Measurements from ENCODE around the gene CFAP20DC.
"Not testable (repeated sequence)": the region's sequence is repeated elsewhere in the genome, so short reads cannot be mapped to it uniquely, and the experiment has no call there.

The CFAP20DC gene

GRCh38 chr3:59049671-59050331 lies at the start of gene CFAP20DC:
CFAP20DC (minus strand) TSS chr3:59050025; CDS start chr3:59049631, 394 bp downstream.
- in situ Hi-C loops (cut with MboI; ENCODE audit: low sequenced_read_pairs) = no loop called here

DNA sequence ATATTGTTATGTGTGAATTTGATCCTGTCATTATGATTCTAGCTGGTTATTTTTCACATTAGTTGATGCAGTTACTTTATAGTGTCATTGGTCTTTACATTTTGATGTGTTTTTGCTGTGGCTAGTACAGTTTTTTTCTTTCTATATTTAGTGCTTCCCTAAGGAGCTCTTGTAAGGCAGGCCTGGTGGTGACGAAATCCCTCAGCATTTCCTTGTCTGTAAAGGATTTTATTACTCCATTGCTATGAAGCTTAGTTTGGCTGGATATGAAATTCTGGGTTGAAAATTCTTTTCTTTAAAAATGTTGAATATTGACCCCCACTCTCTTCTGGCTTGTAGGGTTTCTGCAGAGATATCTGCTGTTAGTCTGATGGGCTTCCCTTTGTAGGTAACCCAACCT lies 48.7 kb upstream of the CFAP20DC start:
- in situ Hi-C loops (cut with MboI; ENCODE audit: low sequenced_read_pairs) = not testable (repeated sequence)

DNA sequence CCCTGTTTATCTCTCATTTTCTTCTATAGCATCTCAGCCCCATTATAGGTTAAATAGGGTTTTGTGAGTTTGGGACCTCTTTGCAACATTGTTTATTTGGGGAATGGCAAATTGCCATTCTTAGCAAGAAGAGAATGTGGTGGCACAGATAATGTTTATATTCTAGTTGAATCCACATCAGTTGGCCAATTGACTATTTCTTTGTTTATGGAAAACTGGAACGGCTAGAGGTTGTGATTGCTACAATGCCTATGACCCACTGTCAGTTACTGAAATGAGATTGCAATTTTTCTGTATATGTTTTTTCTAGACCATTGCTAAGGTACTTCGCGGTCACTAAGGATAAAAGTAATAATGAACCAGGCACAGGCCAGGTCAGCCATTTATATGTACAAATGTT lies 44.6 kb upstream of the CFAP20DC start:
- in situ Hi-C loops (cut with MboI; ENCODE audit: low sequenced_read_pairs) = no loop called here

DNA sequence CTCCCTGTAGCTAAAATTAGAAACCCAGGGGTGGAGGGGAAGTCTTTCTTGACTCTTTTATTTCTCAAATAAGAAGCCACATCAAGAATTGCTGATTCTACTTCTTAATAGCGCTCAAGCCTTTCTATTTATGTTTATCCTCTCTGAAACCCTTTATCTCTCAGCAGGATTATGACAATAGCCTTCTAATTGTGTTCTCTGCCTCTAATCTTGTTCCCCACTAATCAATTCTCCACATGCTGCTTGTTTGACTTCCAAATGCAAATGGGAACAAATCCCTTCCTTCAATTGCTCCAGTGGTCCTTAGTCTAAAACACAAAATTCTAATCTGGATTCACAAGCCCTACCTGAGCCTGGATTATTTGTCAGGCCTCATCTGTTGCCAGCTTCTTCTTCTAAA lies 43.7 kb upstream of the CFAP20DC start:
- in situ Hi-C loops (cut with MboI; ENCODE audit: low sequenced_read_pairs) = no loop called here

- in situ Hi-C loops (cut with MboI; ENCODE audit: low sequenced_read_pairs) = no loop called here
Measured at GRCh38 chr3:59088761-59089160, 38.9 kb upstream of the CFAP20DC start.

DNA sequence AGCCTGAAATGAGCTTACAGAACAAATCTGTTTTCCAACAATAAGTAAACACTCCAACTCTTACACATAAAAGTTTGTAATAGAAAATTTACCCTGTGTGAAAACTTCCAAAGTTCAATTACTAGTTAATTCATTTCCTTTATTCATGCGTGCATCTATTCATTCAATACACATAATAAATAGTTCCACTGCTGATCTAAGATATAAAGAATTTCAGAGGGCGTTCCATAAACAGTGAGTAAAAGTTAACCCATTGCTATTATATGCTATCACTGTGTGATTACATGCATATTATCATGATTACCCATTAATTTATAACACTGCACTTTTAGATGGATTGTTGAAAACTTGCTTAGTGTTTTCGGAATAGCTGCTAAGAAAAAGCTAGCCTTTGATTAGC lies 36.2 kb upstream of the CFAP20DC start:
- in situ Hi-C loops (cut with MboI; ENCODE audit: low sequenced_read_pairs) = no loop called here

DNA sequence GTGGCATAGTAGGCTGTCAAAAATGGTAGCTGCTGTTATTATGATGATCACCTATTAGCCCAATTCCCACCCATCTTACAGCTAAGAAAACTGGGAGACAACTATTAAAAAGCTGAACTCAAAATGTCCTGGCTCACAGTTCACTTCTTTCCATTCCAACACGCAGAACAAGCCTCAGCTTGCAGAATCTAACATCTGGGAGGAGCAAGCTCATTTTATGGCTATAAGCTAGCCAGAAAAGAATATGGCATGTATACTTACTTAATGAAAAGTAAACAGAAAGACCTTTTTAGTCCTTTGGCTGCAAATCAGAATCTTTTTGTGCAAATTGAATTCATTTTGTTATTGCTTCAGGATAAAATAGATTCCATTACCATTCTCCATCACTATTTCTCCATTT lies 34.8 kb upstream of the CFAP20DC start:
- in situ Hi-C loops (cut with MboI; ENCODE audit: low sequenced_read_pairs) = no loop called here

DNA sequence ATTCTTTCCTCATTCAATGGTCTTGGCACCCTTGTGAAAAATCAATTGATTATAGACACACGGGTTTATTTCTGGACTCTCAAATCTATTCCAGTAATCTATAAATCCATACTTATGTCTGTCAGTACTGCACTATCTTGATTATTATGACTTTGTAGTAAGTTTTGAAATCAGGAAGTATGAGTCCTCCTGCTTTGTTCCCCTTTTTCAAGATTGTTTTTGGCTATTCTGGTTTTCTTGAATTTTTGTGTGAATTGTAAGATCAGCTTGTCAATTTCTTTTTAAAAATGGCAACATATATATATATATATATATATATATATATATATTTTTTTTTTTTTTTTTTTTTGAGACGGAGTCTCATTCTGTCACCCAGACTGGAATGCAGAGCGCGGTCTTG lies 32.3 kb upstream of the CFAP20DC start:
- in situ Hi-C loops (cut with MboI; ENCODE audit: low sequenced_read_pairs) = no loop called here

GRCh38 chr3:59081071-59081470 lies 31.2 kb upstream of the CFAP20DC start:
- in situ Hi-C loops (cut with MboI; ENCODE audit: low sequenced_read_pairs) = no loop called here

DNA sequence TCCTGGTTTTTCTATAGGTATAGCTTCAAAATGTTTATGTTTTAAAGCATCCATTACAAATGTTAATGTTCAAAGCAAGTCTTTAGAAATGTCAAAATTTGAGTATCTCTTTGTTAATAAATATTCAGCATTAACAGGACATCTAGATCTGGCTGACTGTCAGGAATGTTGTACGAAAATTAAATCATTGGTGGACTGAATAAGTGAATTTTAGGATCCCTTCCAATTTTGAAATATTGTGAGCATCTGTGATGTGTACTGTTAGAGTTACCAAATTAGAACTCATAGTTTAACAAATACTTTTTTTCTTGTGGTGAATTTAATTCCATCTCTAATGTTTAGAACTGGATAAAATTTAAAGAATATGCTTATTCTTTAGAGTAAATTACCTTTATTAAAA lies 30.1 kb upstream of the CFAP20DC start:
- in situ Hi-C loops (cut with MboI; ENCODE audit: low sequenced_read_pairs) = no loop called here

DNA sequence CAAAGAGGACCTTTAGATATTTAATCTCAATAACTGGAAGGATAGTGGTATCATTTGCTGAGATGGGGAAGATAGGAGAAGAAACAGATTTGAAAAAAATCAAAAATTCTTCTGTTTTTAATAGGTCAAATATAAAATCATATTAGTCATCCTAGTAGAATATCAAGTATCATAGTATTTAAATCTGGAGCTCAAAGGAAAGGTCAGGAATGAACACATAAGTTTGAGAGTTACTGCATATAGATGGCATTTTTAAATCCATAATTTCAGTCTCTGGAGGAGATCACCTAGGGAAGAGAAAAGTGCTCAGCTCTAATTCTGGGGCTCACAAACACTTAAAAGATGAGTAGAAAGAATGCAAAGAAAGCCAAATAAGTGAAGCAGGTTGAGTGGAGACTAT lies 24.9 kb upstream of the CFAP20DC start:
- in situ Hi-C loops (cut with MboI; ENCODE audit: low sequenced_read_pairs) = no loop called here

GRCh38 chr3:59072681-59073080 lies 22.9 kb upstream of the CFAP20DC start:
- in situ Hi-C loops (cut with MboI; ENCODE audit: low sequenced_read_pairs) = no loop called here

DNA sequence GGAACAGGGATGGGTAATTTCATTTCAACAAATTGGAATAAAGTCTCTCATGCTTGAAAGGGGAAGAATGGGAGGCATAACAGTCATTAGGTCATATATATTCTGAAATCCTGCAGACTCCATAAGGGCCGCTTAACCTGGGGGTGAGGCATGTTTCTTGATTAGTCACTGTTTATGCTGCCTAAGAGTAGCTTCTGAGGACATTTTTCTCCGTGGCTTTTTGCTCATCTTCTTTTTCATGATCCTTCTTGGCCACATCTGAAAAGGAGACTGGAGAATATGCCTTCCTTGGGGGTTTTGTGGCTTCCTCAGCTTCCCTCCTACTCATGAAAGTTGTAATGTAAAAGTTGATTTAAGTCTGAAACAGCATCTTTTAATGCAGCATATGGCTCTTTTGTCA lies 20.0 kb upstream of the CFAP20DC start:
- in situ Hi-C loops (cut with MboI; ENCODE audit: low sequenced_read_pairs) = no loop called here

DNA sequence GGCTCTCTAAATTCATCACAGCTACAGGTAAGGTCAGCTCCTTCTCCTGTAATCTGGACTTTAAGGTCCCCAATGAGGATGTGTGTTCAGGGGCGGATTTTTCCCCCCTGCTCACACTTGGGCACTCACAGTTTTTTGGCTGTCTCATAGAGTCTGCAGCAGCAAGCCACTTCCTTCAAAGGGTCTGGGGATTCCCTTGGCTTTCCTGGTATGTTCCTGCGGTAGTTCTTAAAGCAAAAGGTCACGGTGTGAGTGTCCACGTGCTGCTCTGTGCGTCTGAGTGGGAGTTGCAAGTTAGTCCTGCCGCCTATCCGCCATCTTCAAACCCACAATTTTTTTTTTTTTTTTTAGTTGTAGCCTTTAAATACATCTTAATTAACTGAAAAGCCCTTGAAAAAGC lies 15.4 kb upstream of the CFAP20DC start:
- in situ Hi-C loops (cut with MboI; ENCODE audit: low sequenced_read_pairs) = no loop called here

DNA sequence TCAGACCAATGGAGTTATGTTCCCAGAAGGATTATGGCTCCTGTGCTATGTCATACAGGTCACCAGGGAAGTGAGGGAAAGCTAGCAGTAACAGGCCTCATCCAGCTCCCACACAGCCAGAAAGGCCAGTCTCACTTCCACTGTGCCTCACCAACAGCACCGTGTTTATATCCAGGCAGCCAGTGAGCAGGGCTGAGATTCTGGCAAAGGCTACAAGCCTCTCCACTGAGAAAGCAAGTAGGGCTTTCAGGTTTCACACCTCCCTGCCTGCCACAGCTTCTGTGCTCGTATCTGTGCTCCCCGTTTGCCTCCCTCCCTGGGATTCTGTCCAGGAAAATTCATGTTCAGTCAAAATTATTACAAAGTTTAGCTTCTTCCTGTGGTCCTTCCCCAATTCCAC lies 14.9 kb upstream of the CFAP20DC start:
- in situ Hi-C loops (cut with MboI; ENCODE audit: low sequenced_read_pairs) = no loop called here

GRCh38 chr3:59064276-59064675 lies 14.5 kb upstream of the CFAP20DC start:
- in situ Hi-C loops (cut with MboI; ENCODE audit: low sequenced_read_pairs) = no loop called here

DNA sequence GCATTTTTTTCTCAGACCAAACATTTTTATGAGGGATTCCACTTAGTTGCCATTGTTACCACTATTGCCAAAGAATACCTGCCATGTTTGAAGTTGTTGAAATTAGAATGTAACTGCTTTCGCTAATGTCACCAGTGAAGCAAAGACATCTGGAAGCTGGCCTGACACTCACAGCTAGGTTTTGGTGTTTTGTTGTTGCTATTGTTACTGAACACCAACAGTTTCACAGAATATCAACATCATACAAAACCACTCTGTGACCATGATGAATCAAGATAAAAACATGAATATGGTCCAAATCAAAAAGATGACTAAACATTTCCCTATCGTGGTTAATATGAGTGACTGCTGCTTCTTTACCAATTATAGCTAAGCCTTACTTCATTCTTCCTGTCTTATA lies 6.9 kb upstream of the CFAP20DC start:
- in situ Hi-C loops (cut with MboI; ENCODE audit: low sequenced_read_pairs) = no loop called here

GRCh38 chr3:59052803-59053411 lies 3.1 kb upstream of the CFAP20DC start:
- in situ Hi-C loops (cut with MboI; ENCODE audit: low sequenced_read_pairs) = no loop called here

- in situ Hi-C loops (cut with MboI; ENCODE audit: low sequenced_read_pairs) = not testable (repeated sequence)
Measured at GRCh38 chr3:59050811-59051414, 1.1 kb upstream of the CFAP20DC start.

DNA sequence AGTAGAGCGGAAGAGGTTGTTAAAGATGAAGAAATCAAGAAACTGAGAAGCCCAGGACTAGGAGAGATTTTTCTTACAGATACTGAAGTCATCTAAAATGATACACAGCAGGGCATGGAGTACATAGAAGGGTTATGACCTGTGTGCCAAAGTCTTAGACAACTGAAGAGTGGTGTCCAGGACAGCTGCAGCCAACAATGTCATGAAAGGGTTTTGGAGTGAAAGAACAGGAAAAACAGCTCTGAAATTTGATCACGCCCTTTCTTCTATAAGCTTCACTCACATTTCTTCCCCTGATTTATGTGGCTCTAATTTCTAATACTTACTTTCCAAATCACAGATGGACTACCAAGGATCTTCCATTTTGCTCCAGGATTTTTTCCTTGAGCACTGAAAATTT lies 3.0 kb downstream of the CFAP20DC start:
- in situ Hi-C loops (cut with MboI; ENCODE audit: low sequenced_read_pairs) = no loop called here

DNA sequence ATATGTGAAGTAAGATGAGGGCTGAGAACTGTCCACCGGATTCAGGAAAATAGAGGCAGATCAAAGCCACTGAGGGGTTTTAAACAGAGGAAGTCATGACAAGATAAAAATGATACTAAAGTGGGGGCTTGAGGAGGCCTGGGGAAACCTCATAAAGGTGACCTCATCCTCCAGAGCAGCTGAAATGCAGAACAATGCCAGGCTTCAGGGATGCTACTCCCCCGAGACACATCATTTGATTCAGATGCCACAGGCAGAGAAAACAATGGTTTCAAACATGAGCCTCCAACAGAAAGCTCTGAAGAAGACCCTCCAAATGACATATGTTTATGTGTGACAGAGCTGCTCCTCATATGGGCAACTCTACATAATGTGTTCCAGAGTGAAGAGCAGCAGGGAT lies 6.4 kb downstream of the CFAP20DC start:
- in situ Hi-C loops (cut with MboI; ENCODE audit: low sequenced_read_pairs) = no loop called here

DNA sequence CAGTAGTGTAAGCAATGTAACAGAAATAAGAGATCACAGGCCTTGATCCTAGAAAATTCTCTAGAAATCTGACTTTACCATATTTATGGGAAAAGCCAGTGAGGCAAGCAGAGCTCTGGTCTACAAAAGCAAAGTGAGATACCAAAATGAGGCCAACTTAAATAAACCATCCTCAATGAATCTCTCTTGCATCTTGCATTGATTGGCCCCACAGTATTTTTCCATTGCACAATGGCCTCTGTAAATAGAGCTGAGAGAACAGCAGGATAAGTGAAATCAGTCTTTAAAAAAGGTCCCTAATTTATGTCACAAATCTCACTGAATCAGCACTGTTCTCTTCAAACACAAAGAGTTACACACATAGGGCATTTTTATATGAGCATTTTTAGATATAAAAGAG lies 8.9 kb downstream of the CFAP20DC start:
- in situ Hi-C loops (cut with MboI; ENCODE audit: low sequenced_read_pairs) = no loop called here

DNA sequence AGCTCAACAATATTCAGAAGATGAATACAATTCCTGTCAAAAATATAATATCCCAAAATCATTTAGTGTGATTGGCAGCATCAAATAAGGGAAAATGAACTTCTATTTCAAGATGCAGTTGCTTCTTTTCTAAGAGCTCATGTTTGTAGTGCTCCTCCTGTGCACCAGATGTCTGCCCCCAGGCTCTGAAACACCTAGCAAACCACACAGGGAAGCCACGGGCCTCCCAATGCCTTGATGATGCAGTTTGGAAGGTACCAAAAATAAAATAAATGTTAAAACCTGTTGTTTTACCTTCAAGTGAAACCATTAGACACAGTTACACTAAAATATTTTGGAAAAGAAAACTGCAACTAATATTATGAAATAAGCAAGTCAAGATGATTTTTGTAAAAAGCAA lies 22.2 kb downstream of the CFAP20DC start:
- in situ Hi-C loops (cut with MboI; ENCODE audit: low sequenced_read_pairs) = no loop called here

Measured in HL-60/S4 treated with retinoic acid at 250 ng/mL for 4 days and 3 days (cell line).